ENCODE data around the gene SUSD4.

The SUSD4 gene

GRCh38 chr1:223355699-223356098 lies 8.3 kb downstream of the SUSD4 start:
- DNase-seq: no peak

GRCh38 chr1:223353939-223354338 lies 10.0 kb downstream of the SUSD4 start:
- DNase-seq: no peak

GRCh38 chr1:223352944-223353343 lies 11.0 kb downstream of the SUSD4 start:
- no peak for DNase-seq

- DNase-seq: no peak
Observed at GRCh38 chr1:223350361-223350908, 13.5 kb downstream of the SUSD4 start.

- no peak for DNase-seq
Observed at GRCh38 chr1:223349241-223349640, 14.7 kb downstream of the SUSD4 start.

- DNase-seq: no peak
Observed at GRCh38 chr1:223348439-223348838, 15.5 kb downstream of the SUSD4 start.

GRCh38 chr1:223347583-223347982 lies 16.4 kb downstream of the SUSD4 start:
- no peak for DNase-seq

- no peak for DNase-seq
Observed at GRCh38 chr1:223346311-223346710, 17.7 kb downstream of the SUSD4 start.

GRCh38 chr1:223345720-223346119 lies 18.3 kb downstream of the SUSD4 start:
- DNase-seq: no peak

- no peak for DNase-seq
Observed at GRCh38 chr1:223344491-223344890, 19.5 kb downstream of the SUSD4 start.

GRCh38 chr1:223343692-223344091 lies 20.3 kb downstream of the SUSD4 start:
- DNase-seq: no peak

GRCh38 chr1:223341121-223341520 lies 22.9 kb downstream of the SUSD4 start:
- no peak for DNase-seq

GRCh38 chr1:223340637-223341036 lies 23.3 kb downstream of the SUSD4 start:
- no peak for DNase-seq

GRCh38 chr1:223339861-223340260 lies 24.1 kb downstream of the SUSD4 start:
- no peak for DNase-seq

- no peak for DNase-seq
Observed at GRCh38 chr1:223338811-223339746, 24.9 kb downstream of the SUSD4 start.

- no peak for DNase-seq
Observed at GRCh38 chr1:223337174-223337869, 26.7 kb downstream of the SUSD4 start.

GRCh38 chr1:223334156-223334555 lies 29.8 kb downstream of the SUSD4 start:
- DNase-seq: no peak

GRCh38 chr1:223332997-223333396 lies 31.0 kb downstream of the SUSD4 start:
- no peak for DNase-seq

- no peak for DNase-seq
Observed at GRCh38 chr1:223331929-223332328, 32.0 kb downstream of the SUSD4 start.

- DNase-seq: no peak
Observed at GRCh38 chr1:223331301-223331700, 32.7 kb downstream of the SUSD4 start.

GRCh38 chr1:223330466-223330865 lies 33.5 kb downstream of the SUSD4 start:
- DNase-seq: no peak

- no peak for DNase-seq
Observed at GRCh38 chr1:223329664-223330415, 34.1 kb downstream of the SUSD4 start.

- DNase-seq: no peak
Observed at GRCh38 chr1:223329252-223329651, 34.7 kb downstream of the SUSD4 start.
